Tibial nerve (tissue), 4 donors: Measurements from ENCODE around the gene ELMO1. TPM values are rescaled to one million over a fixed set of nuclear protein-coding genes. Genes with fewer than 3 reads are reported as not detected.

ENCODE experiments used
- DNase-seq, 2 donors: peaks; one replicate each; pipeline ENCODE4 v3.0.0-alpha.2; 2019; ENCODE audit warnings: low spot score in 2 of 2
- H3K27ac ChIP-seq, 4 donors: fragments of 200-600 bp; sonication (generic) in 3 of 4; one replicate each; pipeline ENCODE4 v1.5.1; 2017 to 2019; ENCODE audit warnings: mild to moderate bottlenecking in 1 of 4
- H3K27me3 ChIP-seq, 2 donors: fragments of 200-600 bp; sonication (generic) in 1 of 2; one replicate each; pipeline versions ENCODE4 v1.5.1 to v1.6.0; 2017 to 2019
- H3K36me3 ChIP-seq, 3 donors: fragments of 200-600 bp; sonication (generic); one replicate each; pipeline ENCODE4 v1.5.1; 2018 to 2019
- H3K4me1 ChIP-seq, 4 donors: fragments of 200-600 bp; sonication (generic) in 3 of 4; one replicate each; pipeline ENCODE4 v1.5.1; 2017 to 2019
- H3K4me3 ChIP-seq, 4 donors: fragments of 200-600 bp; sonication (generic) in 3 of 4; one replicate each; pipeline ENCODE4 v1.5.1; 2017 to 2019; ENCODE audit warnings: mild to moderate bottlenecking in 1 of 4, moderate library complexity in 1 of 4
- H3K9me3 ChIP-seq, 4 donors: fragments of 200-600 bp; sonication (generic) in 3 of 4; one replicate each; pipeline ENCODE4 v1.5.1; 2017 to 2019
- CTCF ChIP-seq, 5 experiments: fragments of 200-600 bp in 3 of 5; fragments of 450-650 bp in 2 of 5; sonication (generic) in 3 of 5; IDR thresholded peaks; one replicate each; pipeline ENCODE4 v1.5.1; 2016 to 2019; ENCODE audit warnings: antibody characterized with exemption in 5 of 5, mild to moderate bottlenecking in 3 of 5, moderate library complexity in 2 of 5
- EP300 ChIP-seq, 2 donors: sonication (generic); formaldehyde crosslinking; IDR thresholded peaks; one replicate each; pipeline ENCODE4 v1.6.1; 2017; ENCODE audit warnings: antibody characterized with exemption in 2 of 2, mild to moderate bottlenecking in 1 of 2
- POLR2A ChIP-seq, 2 donors: fragments of 450-650 bp; IDR thresholded peaks; one replicate each; pipeline ENCODE4 v1.6.1; 2017; ENCODE audit warnings: antibody characterized with exemption in 2 of 2, mild to moderate bottlenecking in 2 of 2, moderate library complexity in 2 of 2
- WGBS, 2 donors: methylation state at CpG; one replicate each; pipeline ENCODE4 v1.1.5; 2018; 5-methylcytosine and 5-hydroxymethylcytosine counted together
- total RNA-seq, 4 donors: library from RNA; depleted of rRNA; stranded (reverse); fragments of >200 nt; gene quantifications; one replicate each; pipeline ENCODE4 v1.1.0, GENCODE V29; 2016

Gene ELMO1
- total RNA-seq, 4 donors from 2014 or later: 196 to 328 (median 268) TPM

GRCh38 chr7:37181550-37181932, 267.1 kb downstream of the ELMO1 start:
- Histone ChIP-seq H3K9me3 (no peaks in the 10 kb centered on the region), H3K36me3 (peaks cover 0 to 6% (median 0%) of the 10 kb centered on the region in 3 donors), H3K4me3 (no peak overlapping the region), H3K4me1 (peaks cover 0 to 23% (median 3%) of the 10 kb centered on the region in 4 donors), H3K27me3 (no peaks in the 10 kb centered on the region), H3K27ac (no peak overlapping the region)
- TF ChIP-seq EP300 (IDR thresholded peaks at IDR 0.05) (no peak), POLR2A (IDR thresholded peaks at IDR 0.05) (no peak), CTCF (IDR thresholded peaks at IDR 0.05) (no peak)
- no peak for DNase-seq

- 76 to 77% methylated on average over 7 of the region's 7 CpGs for WGBS, 2 donors
- DNase-seq: no peak
- TF ChIP-seq CTCF (IDR thresholded peaks at IDR 0.05): no peak
- TF ChIP-seq EP300 (IDR thresholded peaks at IDR 0.05): no peak
- no peak for TF ChIP-seq POLR2A (IDR thresholded peaks at IDR 0.05)
- Histone ChIP-seq H3K4me3 (no peak overlapping the region), H3K27ac (no peak overlapping the region), H3K36me3 (peaks cover 0 to 6% (median 0%) of the 10 kb centered on the region in 3 donors), H3K27me3 (no peaks in the 10 kb centered on the region), H3K9me3 (no peaks in the 10 kb centered on the region), H3K4me1 (peaks cover 0 to 24% (median 3%) of the 10 kb centered on the region in 4 donors)
Measured at GRCh38 chr7:37180828-37181549, 267.7 kb downstream of the ELMO1 start.

DNA sequence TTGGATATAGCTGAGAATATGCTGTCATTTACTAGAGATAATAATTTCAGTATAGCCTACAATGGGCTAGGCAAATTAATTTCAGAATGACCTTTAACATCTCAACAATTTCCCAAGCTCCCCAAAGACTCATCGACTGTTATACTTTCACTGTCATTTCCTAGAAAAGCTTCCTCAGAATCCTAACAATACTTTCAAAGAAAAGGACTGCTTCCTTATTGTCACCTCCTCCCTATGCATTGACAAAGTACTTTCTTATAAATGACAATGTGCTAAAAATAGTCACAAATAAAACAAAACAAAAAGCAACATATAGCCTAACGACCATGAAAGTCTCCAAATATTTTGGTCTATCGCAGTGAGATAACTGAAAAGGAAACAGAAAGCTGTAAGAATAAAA, 272.6 kb downstream of the ELMO1 start:
- Histone ChIP-seq H3K9me3 (no peaks in the 10 kb centered on the region), H3K27me3 (no peaks in the 10 kb centered on the region), H3K4me3 (no peak overlapping the region), H3K27ac (no peak overlapping the region), H3K36me3 (peaks cover 0 to 14% (median 3%) of the 10 kb centered on the region in 3 donors), H3K4me1 (peaks cover 0 to 11% (median 3%) of the 10 kb centered on the region in 4 donors)
- no peak for DNase-seq
- 56 to 58% methylated on average over 3 of the region's 3 CpGs for WGBS, 2 donors
- TF ChIP-seq CTCF (IDR thresholded peaks at IDR 0.05) (no peak), EP300 (IDR thresholded peaks at IDR 0.05) (no peak)

- no peaks in the 10 kb centered on the region for H3K27me3 ChIP-seq
- no peak for DNase-seq
- 86 to 92% methylated on average over 5 of the region's 5 CpGs for WGBS, 2 donors
- H3K4me1 ChIP-seq: peaks cover 0 to 3% (median 0%) of the 10 kb centered on the region in 4 donors
- no peaks in the 10 kb centered on the region for H3K9me3 ChIP-seq
- no peak overlapping the region for H3K27ac ChIP-seq
- H3K36me3 ChIP-seq: peaks cover 0 to 24% (median 3%) of the 10 kb centered on the region in 3 donors
- TF ChIP-seq EP300 (IDR thresholded peaks at IDR 0.05) (no peak), POLR2A (IDR thresholded peaks at IDR 0.05) (no peak), CTCF (IDR thresholded peaks at IDR 0.05) (no peak)
- no peak overlapping the region for H3K4me3 ChIP-seq
Measured at GRCh38 chr7:37174460-37174859, 274.2 kb downstream of the ELMO1 start.

- WGBS, 2 donors: 91 to 92% methylated on average over 2 of the region's 2 CpGs
- TF ChIP-seq CTCF (IDR thresholded peaks at IDR 0.05): no peak
- no peak for TF ChIP-seq EP300 (IDR thresholded peaks at IDR 0.05)
- no peak for TF ChIP-seq POLR2A (IDR thresholded peaks at IDR 0.05)
- Histone ChIP-seq H3K36me3 (peaks cover 0 to 31% (median 3%) of the 10 kb centered on the region in 3 donors), H3K27ac (no peak overlapping the region), H3K4me3 (no peak overlapping the region), H3K27me3 (no peaks in the 10 kb centered on the region), H3K9me3 (no peaks in the 10 kb centered on the region), H3K4me1 (peaks cover 0 to 3% (median 0%) of the 10 kb centered on the region in 4 donors)
- no peak for DNase-seq
Measured at GRCh38 chr7:37173670-37174069, 275.0 kb downstream of the ELMO1 start.
